T-cell (primary cell): Measurements from ENCODE around the gene TMEM190. TPM values are rescaled to one million over a fixed set of nuclear protein-coding genes. Genes with fewer than 3 reads are reported as not detected.

Experiments
- ATAC-seq, 4 experiments: fragments of 200-7000 bp in 3 of 4; fragments of 150-1000 bp in 1 of 4; cut with Tn5 transposase; replicated peaks in 1 of 4; 1 replicate in 3 of 4; 2 replicates in 1 of 4; pipeline ENCODE4 v1.10.0; 2021; ENCODE audit warnings: moderate library complexity in 3 of 4, mild to moderate bottlenecking in 2 of 4, moderate number of reproducible peaks in 1 of 4
- CTCF ChIA-PET, 2 donors: fragments of 300-600 bp; sonication (Branson Sonifier 250); formaldehyde crosslinking; loops; one replicate each; lab custom pipeline; 2022; ENCODE audit warnings: antibody characterized with exemption in 2 of 2; lab: Charles Lee
- POLR2A ChIA-PET, 2 donors: fragments of 300-600 bp; sonication (Branson Sonifier 250); formaldehyde crosslinking; loops; one replicate each; lab custom pipeline; 2022; ENCODE audit warnings: antibody characterized with exemption in 2 of 2; lab: Charles Lee
- DNase-seq, 35 experiments: peaks; one replicate each; pipeline versions ENCODE4 v3.0.0 to v3.0.0-alpha.2; 2013 to 2023
- H3K27ac ChIP-seq: one replicate; pipeline ENCODE4 v1.5.1; 2013; ENCODE audit warnings: low read length
- H3K27me3 ChIP-seq, 2 experiments: replicated peaks in 1 of 2; 1 replicate in 1 of 2; 2 replicates in 1 of 2; pipeline versions ENCODE4 v1.6.1 to v1.7.0; 2013; ENCODE audit warnings: low read length in 1 of 2, mixed read lengths in 1 of 2; ENCODE audit not compliant: control insufficient read depth in 2 of 2, insufficient read depth in 2 of 2; ENCODE audit errors: extremely low read depth in 1 of 2
- H3K36me3 ChIP-seq, 2 donors: 1 replicate in 1 of 2; 2 replicates in 1 of 2; pipeline versions ENCODE4 v1.6.1 to v1.7.0; 2013; ENCODE audit warnings: low read length in 1 of 2; ENCODE audit not compliant: control insufficient read depth in 2 of 2, insufficient read depth in 1 of 2; ENCODE audit errors: extremely low read depth in 1 of 2
- H3K4me1 ChIP-seq, 2 experiments: 1 replicate in 1 of 2; 2 replicates in 1 of 2; pipeline versions ENCODE4 v1.6.1 to v1.7.0; 2013; ENCODE audit warnings: low read length in 2 of 2, mixed read lengths in 1 of 2; ENCODE audit not compliant: insufficient read depth in 2 of 2, control insufficient read depth in 1 of 2; ENCODE audit errors: extremely low read depth in 1 of 2
- H3K4me3 ChIP-seq, 2 donors: 1 replicate in 1 of 2; 2 replicates in 1 of 2; pipeline versions ENCODE4 v1.5.1 to v1.7.0; 2013; ENCODE audit warnings: mild to moderate bottlenecking in 2 of 2, low read length in 1 of 2, moderate library complexity in 1 of 2; ENCODE audit not compliant: control insufficient read depth in 1 of 2; ENCODE audit errors: extremely low read depth in 1 of 2
- H3K9me3 ChIP-seq: 2 replicates; pipeline ENCODE4 v1.7.0; 2013
- H3K27ac Mint-ChIP-seq, 2 donors: one replicate each; pipeline ENCODE4 v1.8.0; 2020 to 2021; ENCODE audit warnings: mild to moderate bottlenecking in 2 of 2, mixed read lengths in 2 of 2
- H3K27me3 Mint-ChIP-seq, 2 donors: one replicate each; pipeline ENCODE4 v1.8.0; 2021 to 2022; ENCODE audit warnings: mixed read lengths in 2 of 2
- H3K36me3 Mint-ChIP-seq: one replicate; pipeline ENCODE4 v1.8.0; 2021; ENCODE audit warnings: mixed read lengths
- H3K4me1 Mint-ChIP-seq, 3 donors: one replicate each; pipeline ENCODE4 v1.8.0; 2020 to 2022; ENCODE audit warnings: mixed read lengths in 3 of 3, mild to moderate bottlenecking in 1 of 3
- H3K4me3 Mint-ChIP-seq, 3 donors: one replicate each; pipeline ENCODE4 v1.8.0; 2020 to 2022; ENCODE audit warnings: mild to moderate bottlenecking in 3 of 3, mixed read lengths in 3 of 3, moderate library complexity in 3 of 3
- H3K9me3 Mint-ChIP-seq, 3 donors: one replicate each; pipeline ENCODE4 v1.8.0; 2020 to 2022; ENCODE audit warnings: mixed read lengths in 3 of 3
- WGBS: methylation state at CpG from one replicate; pipeline ENCODE4 v1.1.5; 2013; ENCODE audit warnings: missing lambda C conversion rate; ENCODE audit not compliant: insufficient coverage; 5-methylcytosine and 5-hydroxymethylcytosine counted together
- total RNA-seq, 35 experiments: library from RNA in 6 of 35; stranded (reverse) in 6 of 35; fragments of 120-200 nt in 1 of 35; gene quantifications; one replicate each; pipeline versions ENCODE4 v1.2.1 to v1.2.4 and lab custom pipeline; 2013 to 2026

TMEM190 gene
- total RNA-seq, 5 donors from 2014 or later (not counting 1 experiment from before 2014, with no cell fraction given): not detected

DNA sequence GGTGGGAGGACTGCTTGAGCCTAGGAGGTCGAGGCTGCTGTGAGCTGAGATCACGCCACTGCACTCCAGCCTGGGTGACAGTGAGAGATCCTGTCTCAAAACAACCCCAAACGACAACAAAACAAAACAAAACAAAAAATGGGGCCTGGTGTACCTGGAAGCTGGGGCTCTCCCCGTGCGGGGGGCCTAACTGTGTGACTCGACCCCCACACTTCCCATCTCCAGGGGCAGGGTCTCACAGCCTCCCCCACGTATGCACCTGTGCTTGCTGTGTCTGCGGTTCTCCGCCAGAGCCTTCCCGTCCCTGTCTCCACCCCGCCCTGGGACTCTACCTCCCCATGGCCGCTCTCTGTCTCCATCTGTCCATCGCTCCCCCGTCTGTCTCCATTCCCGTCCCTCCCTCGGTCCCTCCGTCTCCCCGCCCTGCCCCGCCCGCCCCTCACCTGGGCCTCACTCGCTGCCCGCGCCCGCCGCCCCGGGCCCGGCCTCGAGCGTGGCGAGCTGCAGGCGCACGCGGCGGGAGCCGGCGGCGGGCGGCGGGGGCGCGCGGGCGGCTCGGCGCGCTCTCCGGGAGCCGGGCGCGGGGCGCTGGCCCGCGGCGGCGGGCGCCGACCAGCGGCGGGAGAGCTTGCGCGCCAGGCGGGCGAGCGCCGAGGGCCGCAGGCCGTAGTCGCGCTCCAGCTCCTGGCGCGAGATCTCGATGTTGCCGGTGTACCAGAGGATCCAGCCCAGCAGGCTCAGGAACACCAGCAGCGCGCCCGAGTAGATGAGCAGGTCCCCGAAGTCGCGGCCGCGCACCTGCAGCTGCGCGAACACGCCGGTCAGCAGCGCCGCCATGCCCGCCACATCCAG is 6.9 kb downstream of the TMEM190 start:
- POLR2A ChIA-PET: interaction anchor here (0.6 to 1.2 kb wide), 3 partner anchors 17 to 106 kb away, joined by 3 to 7 read pairs (median 5); partner anchors contain the start of gene KMT5C (in 1 of the 2)
- WGBS: 2% methylated on average over 72 of the region's 88 CpGs

DNA sequence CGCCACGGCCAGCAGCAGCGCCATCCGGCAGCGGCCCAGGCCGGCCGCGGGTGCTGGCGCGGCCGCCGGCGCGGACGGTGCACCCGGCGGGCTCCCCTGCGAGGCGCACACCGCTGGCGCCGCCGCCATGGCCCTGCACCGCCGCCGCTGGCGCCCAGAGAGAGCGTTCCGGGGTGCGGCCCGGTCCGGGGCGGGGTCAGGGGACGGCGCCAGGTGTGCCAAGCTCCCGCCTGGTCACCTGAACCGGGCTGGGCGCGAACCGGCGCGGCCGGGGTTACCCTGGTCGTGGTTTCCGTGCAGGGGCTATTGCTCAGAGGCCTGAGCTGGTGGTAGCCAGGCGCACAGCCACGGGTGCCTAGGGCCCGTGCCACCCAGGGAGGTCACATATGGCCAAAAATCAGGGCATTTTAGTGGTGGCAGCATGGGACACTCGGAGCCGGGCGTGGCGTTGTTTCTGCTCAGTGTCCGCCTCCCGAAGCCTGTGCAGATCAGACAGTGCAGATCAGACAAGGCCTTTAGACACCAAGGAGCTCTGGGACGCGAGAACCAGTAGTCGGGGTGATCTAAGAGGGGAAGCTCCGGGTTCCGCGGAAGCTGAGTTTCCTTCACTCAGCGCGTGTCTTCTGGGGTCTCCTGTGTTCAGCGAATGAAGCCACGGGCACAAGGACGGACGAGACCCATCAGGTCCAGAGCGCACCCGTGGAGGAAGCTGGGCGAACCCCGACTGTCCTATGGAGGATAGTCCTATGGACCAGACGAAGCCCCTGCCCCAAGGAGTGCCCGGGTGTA is 7.7 kb downstream of the TMEM190 start, which contains the start of gene TMEM238:
Gene TMEM238, minus strand, starts transcription at position 162 of the 789 bp plus-strand sequence. Its CDS starts 33 bp downstream, at position 129.
- Histone ChIP-seq H3K9me3 (no peaks in the 10 kb centered on the region), H3K36me3 (peaks cover 4 to 30% of the 10 kb centered on the region in 2 donors), H3K27me3 (no peaks in the 10 kb centered on the region), H3K4me3 (peak within 1 kb of the TSS; percentile 97 to 99), H3K4me1 (peaks cover 26 to 57% of the 10 kb centered on the region in 2 experiments), H3K27ac (peak within 1 kb of the TSS; percentile 81)
- peaks cover 58 to 67% (median 64%) of the 10 kb centered on the region in 3 donors for H3K4me1 Mint-ChIP-seq
- peaks cover 28% of the 10 kb centered on the region for H3K36me3 Mint-ChIP-seq
- CTCF ChIA-PET: interaction anchor here in 1 of 2 donors (0.6 to 2.1 kb wide), 2 partner anchors 45 to 295 kb away, joined by 6 to 9 read pairs; partner anchors contain the start of gene KMT5C
- POLR2A ChIA-PET: interaction anchor here (0.5 to 1.2 kb wide), 5 partner anchors 16 to 107 kb away, joined by 3 to 7 read pairs (median 4); partner anchors contain the start of genes KMT5C (in 1 of the 2), UBE2S (in 1 of the 2) and ZNF628 (in 1 of the 2)
- peak in 2 of 4 experiments; percentile 13 to 18 for ATAC-seq
- H3K9me3 Mint-ChIP-seq: no peaks in the 10 kb centered on the region
- peak in 14 of 35 experiments; percentile 20 to 55 (median 36) for DNase-seq
- no peaks in the 10 kb centered on the region for H3K27me3 Mint-ChIP-seq
- peak within 1 kb of the TSS; percentile 98 to 99 for H3K27ac Mint-ChIP-seq
- 17% methylated on average over 70 of the region's 72 CpGs for WGBS
- H3K4me3 Mint-ChIP-seq: peak within 1 kb of the TSS; percentile 98 to 100 (median 98)

More for the DNA sequence above, 6.9 kb downstream of the TMEM190 start:
- Mint-ChIP-seq H3K36me3 (peaks cover 24% of the 10 kb centered on the region), H3K9me3 (no peaks in the 10 kb centered on the region), H3K4me3 (peak overlapping the region; percentile 76 to 100 (median 83)), H3K27me3 (no peaks in the 10 kb centered on the region), H3K27ac (peak overlapping the region; percentile 76 to 83), H3K4me1 (peaks cover 50 to 60% (median 57%) of the 10 kb centered on the region in 3 donors)
- Histone ChIP-seq H3K27me3 (no peaks in the 10 kb centered on the region), H3K4me1 (peaks cover 24 to 49% of the 10 kb centered on the region in 2 experiments), H3K27ac (peak overlapping the region; percentile 58), H3K4me3 (peak overlapping the region; percentile 45 to 48), H3K36me3 (peaks cover 4 to 22% of the 10 kb centered on the region in 2 donors), H3K9me3 (no peaks in the 10 kb centered on the region)
- DNase-seq (peak in 18 of 35 experiments; percentile 13 to 67 (median 28)), ATAC-seq (peak in 3 of 4 experiments; percentile 3 to 6 (median 5))
- CTCF ChIA-PET: interaction anchor here in 1 of 2 donors (0.6 to 2.1 kb wide), 2 partner anchors 44 to 294 kb away, joined by 6 to 9 read pairs; partner anchors contain the start of gene KMT5C

GRCh38 chr19:55384920-55385723 is 8.5 kb downstream of the TMEM190 start:
- ChIA-PET POLR2A (interaction anchor here (0.5 to 0.6 kb wide), 3 partner anchors 23 to 91 kb away, joined by 3 to 4 read pairs (median 4); partner anchors contain the start of genes KMT5C (in 1 of the 2), UBE2S (in 1 of the 2) and ZNF628 (in 1 of the 2)), CTCF (interaction anchor here in 1 of 2 donors (2.1 kb wide), 1 partner anchor 46 kb away, joined by 9 read pairs; the partner anchor contains the start of gene KMT5C)
- no peaks in the 10 kb centered on the region for H3K27me3 Mint-ChIP-seq
- Histone ChIP-seq H3K4me3 (peak overlapping the region; percentile 97 to 99), H3K27ac (peak overlapping the region; percentile 81), H3K36me3 (peaks cover 4 to 37% of the 10 kb centered on the region in 2 donors), H3K9me3 (no peaks in the 10 kb centered on the region), H3K27me3 (no peaks in the 10 kb centered on the region), H3K4me1 (peaks cover 26 to 65% of the 10 kb centered on the region in 2 experiments)
- H3K9me3 Mint-ChIP-seq: no peaks in the 10 kb centered on the region
- ATAC-seq: peak; percentile 79 to 86 (median 82)
- H3K36me3 Mint-ChIP-seq: peaks cover 35% of the 10 kb centered on the region
- 9% methylated on average over 27 of the region's 34 CpGs for WGBS
- H3K4me3 Mint-ChIP-seq: peak overlapping the region; percentile 98 to 100 (median 98)
- DNase-seq: peak; percentile 90 to 99 (median 96)
- peak overlapping the region; percentile 98 to 99 for H3K27ac Mint-ChIP-seq
- peaks cover 66 to 73% (median 72%) of the 10 kb centered on the region in 3 donors for H3K4me1 Mint-ChIP-seq

DNA sequence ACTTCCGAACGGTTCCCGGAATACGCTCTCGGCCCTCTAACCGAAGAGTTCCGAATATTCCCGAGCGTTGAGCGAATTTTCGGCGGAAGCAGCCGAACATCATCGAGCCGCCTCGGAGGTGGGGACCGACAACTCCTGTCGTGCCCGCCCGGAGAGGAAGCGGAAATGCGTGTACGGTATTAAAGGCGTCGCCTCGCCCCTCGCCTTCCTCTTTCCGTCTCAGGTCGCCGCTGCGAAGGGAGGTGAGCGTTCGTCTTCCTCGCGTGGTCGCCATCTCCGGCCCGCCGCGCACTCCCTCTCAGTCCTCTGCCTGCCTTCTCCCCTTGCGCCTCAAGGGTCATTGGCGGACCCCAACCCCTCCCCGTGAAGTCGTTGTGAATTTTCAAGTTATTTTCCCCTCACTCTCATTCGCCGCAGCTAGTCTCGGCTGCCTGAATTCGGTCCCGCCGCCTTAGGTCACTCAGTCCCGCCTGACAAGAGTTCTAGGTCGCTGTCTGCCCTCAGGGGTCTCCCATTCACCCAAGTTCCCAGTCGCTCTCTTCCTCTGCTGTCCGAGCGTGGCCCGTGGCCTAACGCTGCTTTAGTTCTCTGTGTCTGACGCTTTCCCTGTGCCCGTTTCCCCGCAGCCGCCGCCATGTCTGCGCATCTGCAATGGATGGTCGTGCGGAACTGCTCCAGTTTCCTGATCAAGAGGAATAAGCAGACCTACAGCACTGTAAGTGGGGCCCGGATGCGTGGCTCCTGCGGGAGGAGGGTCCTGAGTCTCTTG is 9.3 kb downstream of the TMEM190 start, which contains the start of gene RPL28:
Gene RPL28, plus strand, starts transcription at position 209 of the 769 bp plus-strand sequence. Its CDS starts 426 bp downstream, at position 635.
- no peaks in the 10 kb centered on the region for H3K9me3 ChIP-seq
- DNase-seq (peak; percentile 94 to 100 (median 98)), ATAC-seq (peak; percentile 80 to 83 (median 81))
- H3K27ac ChIP-seq: peak within 1 kb of the TSS; percentile 81
- under 1% methylated on average over 68 of the region's 68 CpGs for WGBS
- H3K4me1 ChIP-seq: peaks cover 26 to 71% of the 10 kb centered on the region in 2 experiments
- ChIA-PET POLR2A (no interaction called here), CTCF (no interaction called here)
- Mint-ChIP-seq H3K27me3 (no peaks in the 10 kb centered on the region), H3K9me3 (no peaks in the 10 kb centered on the region), H3K4me1 (peaks cover 73 to 81% (median 78%) of the 10 kb centered on the region in 3 donors), H3K36me3 (peaks cover 39% of the 10 kb centered on the region), H3K4me3 (peak within 1 kb of the TSS; percentile 98 to 100 (median 98)), H3K27ac (peak within 1 kb of the TSS; percentile 98 to 99)
- H3K36me3 ChIP-seq: peaks cover 8 to 45% of the 10 kb centered on the region in 2 donors
- no peaks in the 10 kb centered on the region for H3K27me3 ChIP-seq
- H3K4me3 ChIP-seq: peak within 1 kb of the TSS; percentile 97 to 99
